GM23338 (cell line): Measurements from ENCODE around the gene H2AZ2. TPM values are rescaled to one million over a fixed set of nuclear protein-coding genes. Genes with fewer than 3 reads are reported as not detected.

Source experiments
- ATAC-seq: fragments of 200-7000 bp; cut with Tn5 transposase; 3 replicates; pipeline ENCODE4 v1.9.1; 2020
- DNase-seq: peaks from one replicate; pipeline ENCODE4 v3.0.0-alpha.2; 2015; ENCODE audit warnings: low spot score
- H2AFZ ChIP-seq: fragments of 200-600 bp; sonication (generic); 2 replicates; pipeline ENCODE4 v1.8.0; 2016; ENCODE audit warnings: antibody characterized with exemption, mild to moderate bottlenecking, moderate library complexity
- H3F3A ChIP-seq: fragments of 200-600 bp; sonication (generic); replicated peaks from 2 replicates; pipeline ENCODE4 v1.8.0; 2017; ENCODE audit warnings: antibody characterized with exemption, mixed run types, low read depth
- H3K27ac ChIP-seq: fragments of 200-600 bp; sonication (generic); 2 replicates; pipeline ENCODE4 v1.6.1; 2016; ENCODE audit warnings: low read depth
- H3K27me3 ChIP-seq: fragments of 200-600 bp; sonication (generic); 2 replicates; pipeline ENCODE4 v1.8.0; 2016; ENCODE audit warnings: mild to moderate bottlenecking, mixed run types, moderate library complexity; ENCODE audit not compliant: insufficient read depth
- H3K36me3 ChIP-seq: fragments of 200-600 bp; sonication (generic); 2 replicates; pipeline ENCODE4 v1.8.0; 2016; ENCODE audit warnings: mild to moderate bottlenecking; ENCODE audit not compliant: insufficient read depth
- H3K4me1 ChIP-seq: fragments of 200-600 bp; sonication (generic); 2 replicates; pipeline ENCODE4 v1.8.0; 2016; ENCODE audit warnings: mild to moderate bottlenecking, moderate library complexity; ENCODE audit not compliant: insufficient read depth
- H3K4me2 ChIP-seq: fragments of 200-600 bp; sonication (generic); 2 replicates; pipeline ENCODE4 v1.7.1; 2017; ENCODE audit warnings: mixed run types
- H3K4me3 ChIP-seq: fragments of 200-600 bp; sonication (generic); 2 replicates; pipeline ENCODE4 v1.6.1; 2016; ENCODE audit warnings: mixed run types
- H3K79me2 ChIP-seq: fragments of 200-600 bp; sonication (generic); replicated peaks from 2 replicates; pipeline ENCODE4 v1.8.0; 2017; ENCODE audit warnings: mild to moderate bottlenecking; ENCODE audit not compliant: insufficient read depth
- H3K9me2 ChIP-seq: fragments of 200-600 bp; sonication (generic); 2 replicates; pipeline ENCODE4 v1.8.0; 2017; ENCODE audit not compliant: insufficient read depth
- H4K20me1 ChIP-seq: fragments of 200-600 bp; sonication (generic); replicated peaks from 2 replicates; pipeline ENCODE4 v1.8.0; 2017; ENCODE audit warnings: mild to moderate bottlenecking; ENCODE audit not compliant: insufficient read depth
- H3K27ac Mint-ChIP-seq: 2 replicates; pipeline ENCODE4 v1.8.0; 2020; ENCODE audit warnings: inconsistent platforms, mild to moderate bottlenecking, moderate library complexity, mixed read lengths
- H3K27me3 Mint-ChIP-seq: 3 replicates; pipeline ENCODE4 v1.8.0; 2022; ENCODE audit warnings: low read depth, mild to moderate bottlenecking, moderate library complexity, mixed read lengths, inconsistent platforms; ENCODE audit not compliant: insufficient read depth, poor library complexity
- H3K36me3 Mint-ChIP-seq: 3 replicates; pipeline ENCODE4 v1.8.0; 2021; ENCODE audit warnings: low read depth, mild to moderate bottlenecking, inconsistent platforms, moderate library complexity, mixed read lengths
- H3K4me1 Mint-ChIP-seq: 3 replicates; pipeline ENCODE4 v1.8.0; 2020; ENCODE audit warnings: mild to moderate bottlenecking, inconsistent platforms, mixed read lengths
- H3K4me3 Mint-ChIP-seq: 3 replicates; pipeline ENCODE4 v1.8.0; 2021; ENCODE audit warnings: moderate library complexity, mild to moderate bottlenecking, inconsistent platforms, mixed read lengths
- H3K9me3 Mint-ChIP-seq: 3 replicates; pipeline ENCODE4 v1.8.0; 2020; ENCODE audit warnings: moderate library complexity, mild to moderate bottlenecking, inconsistent platforms, mixed read lengths
- CREB1 ChIP-seq: fragments of 250-450 bp; sonication (Bioruptor Pico); IDR thresholded peaks from 2 replicates; pipeline ENCODE4 v1.5.0; 2020; ENCODE audit warnings: low read depth, mild to moderate bottlenecking, moderate library complexity
- NANOG ChIP-seq: IDR thresholded peaks from 2 replicates; pipeline ENCODE4 v1.6.1; 2016; ENCODE audit warnings: antibody characterized with exemption, borderline replicate concordance
- ZNF114 ChIP-seq: fragments of 250-450 bp; sonication (Bioruptor Pico); IDR thresholded peaks from 2 replicates; pipeline ENCODE4 v1.5.0; 2020; ENCODE audit warnings: mild to moderate bottlenecking, moderate library complexity
- ZNF331 ChIP-seq: fragments of 250-450 bp; sonication (Bioruptor Pico); IDR thresholded peaks from 2 replicates; pipeline ENCODE4 v1.5.0; 2020; ENCODE audit warnings: low read depth, mild to moderate bottlenecking, moderate library complexity
- polyA plus RNA-seq: library from polyadenylated mRNA; unstranded; fragments of >200 nt; fragmentation: Nextera tagmentation; extraction: Ambion mirVana; gene quantifications from 2 replicates; pipeline ENCODE4 v1.2.1, GENCODE V29; 2016
- total RNA-seq: library from RNA; depleted of rRNA; stranded (reverse); fragments of >200 nt; shearing (Covaris generic); gene quantifications from 2 replicates; pipeline ENCODE4 v1.2.3, GENCODE V29; 2014
- TF ChIP-seq, protein P1 (sequence below): fragments of 250-450 bp; sonication (Bioruptor Pico); IDR thresholded peaks from 2 replicates; pipeline ENCODE4 v1.5.0; 2020; ENCODE audit warnings: mild to moderate bottlenecking, moderate library complexity
- TF ChIP-seq, protein P2 (sequence below), 2 experiments: fragments of 200-600 bp in 1 of 2; sonication (generic) in 1 of 2; conservative IDR thresholded peaks; 2 replicates each; pipeline versions ENCODE4 v1.5.1 to v1.6.1; 2016 to 2017; ENCODE audit warnings: antibody characterized with exemption in 2 of 2, low read depth in 2 of 2, mild to moderate bottlenecking in 2 of 2, moderate library complexity in 1 of 2

The H2AZ2 gene
- total and polyA plus RNA-seq, 2 experiments from 2014 or later, result 215 to 390 TPM

DNA sequence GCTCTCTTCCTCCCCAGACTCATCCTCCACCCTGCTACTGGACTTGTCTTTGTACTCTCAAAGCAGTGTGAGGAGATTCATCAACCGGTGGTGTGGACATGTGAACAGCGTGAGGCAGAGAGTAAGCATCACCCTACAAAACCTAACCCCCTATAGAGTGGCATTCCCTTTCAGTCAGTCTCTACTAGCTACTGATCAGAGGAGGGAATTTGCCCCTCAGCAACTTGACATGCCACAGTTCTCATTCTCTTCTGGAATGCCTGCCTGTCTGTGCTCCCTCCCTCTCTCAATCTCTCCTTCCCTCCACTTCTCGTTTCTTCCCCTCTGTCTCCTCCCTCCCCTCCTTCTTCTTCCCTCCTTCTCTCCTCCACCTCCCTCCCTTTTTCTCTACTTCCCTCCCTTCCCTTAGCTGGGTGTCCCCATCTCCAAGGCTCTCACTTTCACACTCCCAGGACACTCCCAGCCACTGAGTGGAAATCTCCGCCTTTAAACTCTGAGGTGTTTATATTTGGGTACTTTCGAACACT is 24.6 kb downstream of the H2AZ2 start (continued):
- TF ChIP-seq, protein P1, sequence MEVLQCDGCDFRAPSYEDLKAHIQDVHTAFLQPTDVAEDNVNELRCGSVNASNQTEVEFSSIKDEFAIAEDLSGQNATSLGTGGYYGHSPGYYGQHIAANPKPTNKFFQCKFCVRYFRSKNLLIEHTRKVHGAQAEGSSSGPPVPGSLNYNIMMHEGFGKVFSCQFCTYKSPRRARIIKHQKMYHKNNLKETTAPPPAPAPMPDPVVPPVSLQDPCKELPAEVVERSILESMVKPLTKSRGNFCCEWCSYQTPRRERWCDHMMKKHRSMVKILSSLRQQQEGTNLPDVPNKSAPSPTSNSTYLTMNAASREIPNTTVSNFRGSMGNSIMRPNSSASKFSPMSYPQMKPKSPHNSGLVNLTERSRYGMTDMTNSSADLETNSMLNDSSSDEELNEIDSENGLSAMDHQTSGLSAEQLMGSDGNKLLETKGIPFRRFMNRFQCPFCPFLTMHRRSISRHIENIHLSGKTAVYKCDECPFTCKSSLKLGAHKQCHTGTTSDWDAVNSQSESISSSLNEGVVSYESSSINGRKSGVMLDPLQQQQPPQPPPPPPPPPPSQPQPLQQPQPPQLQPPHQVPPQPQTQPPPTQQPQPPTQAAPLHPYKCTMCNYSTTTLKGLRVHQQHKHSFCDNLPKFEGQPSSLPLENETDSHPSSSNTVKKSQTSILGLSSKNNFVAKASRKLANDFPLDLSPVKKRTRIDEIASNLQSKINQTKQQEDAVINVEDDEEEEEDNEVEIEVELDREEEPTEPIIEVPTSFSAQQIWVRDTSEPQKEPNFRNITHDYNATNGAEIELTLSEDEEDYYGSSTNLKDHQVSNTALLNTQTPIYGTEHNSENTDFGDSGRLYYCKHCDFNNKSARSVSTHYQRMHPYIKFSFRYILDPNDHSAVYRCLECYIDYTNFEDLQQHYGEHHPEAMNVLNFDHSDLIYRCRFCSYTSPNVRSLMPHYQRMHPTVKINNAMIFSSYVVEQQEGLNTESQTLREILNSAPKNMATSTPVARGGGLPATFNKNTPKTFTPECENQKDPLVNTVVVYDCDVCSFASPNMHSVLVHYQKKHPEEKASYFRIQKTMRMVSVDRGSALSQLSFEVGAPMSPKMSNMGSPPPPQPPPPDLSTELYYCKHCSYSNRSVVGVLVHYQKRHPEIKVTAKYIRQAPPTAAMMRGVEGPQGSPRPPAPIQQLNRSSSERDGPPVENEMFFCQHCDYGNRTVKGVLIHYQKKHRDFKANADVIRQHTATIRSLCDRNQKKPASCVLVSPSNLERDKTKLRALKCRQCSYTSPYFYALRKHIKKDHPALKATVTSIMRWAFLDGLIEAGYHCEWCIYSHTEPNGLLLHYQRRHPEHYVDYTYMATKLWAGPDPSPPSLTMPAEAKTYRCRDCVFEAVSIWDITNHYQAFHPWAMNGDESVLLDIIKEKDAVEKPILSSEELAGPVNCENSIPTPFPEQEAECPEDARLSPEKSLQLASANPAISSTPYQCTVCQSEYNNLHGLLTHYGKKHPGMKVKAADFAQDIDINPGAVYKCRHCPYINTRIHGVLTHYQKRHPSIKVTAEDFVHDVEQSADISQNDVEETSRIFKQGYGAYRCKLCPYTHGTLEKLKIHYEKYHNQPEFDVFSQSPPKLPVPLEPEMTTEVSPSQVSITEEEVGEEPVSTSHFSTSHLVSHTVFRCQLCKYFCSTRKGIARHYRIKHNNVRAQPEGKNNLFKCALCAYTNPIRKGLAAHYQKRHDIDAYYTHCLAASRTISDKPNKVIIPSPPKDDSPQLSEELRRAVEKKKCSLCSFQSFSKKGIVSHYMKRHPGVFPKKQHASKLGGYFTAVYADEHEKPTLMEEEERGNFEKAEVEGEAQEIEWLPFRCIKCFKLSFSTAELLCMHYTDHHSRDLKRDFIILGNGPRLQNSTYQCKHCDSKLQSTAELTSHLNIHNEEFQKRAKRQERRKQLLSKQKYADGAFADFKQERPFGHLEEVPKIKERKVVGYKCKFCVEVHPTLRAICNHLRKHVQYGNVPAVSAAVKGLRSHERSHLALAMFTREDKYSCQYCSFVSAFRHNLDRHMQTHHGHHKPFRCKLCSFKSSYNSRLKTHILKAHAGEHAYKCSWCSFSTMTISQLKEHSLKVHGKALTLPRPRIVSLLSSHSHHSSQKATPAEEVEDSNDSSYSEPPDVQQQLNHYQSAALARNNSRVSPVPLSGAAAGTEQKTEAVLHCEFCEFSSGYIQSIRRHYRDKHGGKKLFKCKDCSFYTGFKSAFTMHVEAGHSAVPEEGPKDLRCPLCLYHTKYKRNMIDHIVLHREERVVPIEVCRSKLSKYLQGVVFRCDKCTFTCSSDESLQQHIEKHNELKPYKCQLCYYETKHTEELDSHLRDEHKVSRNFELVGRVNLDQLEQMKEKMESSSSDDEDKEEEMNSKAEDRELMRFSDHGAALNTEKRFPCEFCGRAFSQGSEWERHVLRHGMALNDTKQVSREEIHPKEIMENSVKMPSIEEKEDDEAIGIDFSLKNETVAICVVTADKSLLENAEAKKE (CRISPR knock-in tag), result no peak
- TF ChIP-seq ZNF114 (CRISPR knock-in tag) (no peak), CREB1 (no peak), ZNF331 (no peak), NANOG (no peak)
- TF ChIP-seq, protein P2, sequence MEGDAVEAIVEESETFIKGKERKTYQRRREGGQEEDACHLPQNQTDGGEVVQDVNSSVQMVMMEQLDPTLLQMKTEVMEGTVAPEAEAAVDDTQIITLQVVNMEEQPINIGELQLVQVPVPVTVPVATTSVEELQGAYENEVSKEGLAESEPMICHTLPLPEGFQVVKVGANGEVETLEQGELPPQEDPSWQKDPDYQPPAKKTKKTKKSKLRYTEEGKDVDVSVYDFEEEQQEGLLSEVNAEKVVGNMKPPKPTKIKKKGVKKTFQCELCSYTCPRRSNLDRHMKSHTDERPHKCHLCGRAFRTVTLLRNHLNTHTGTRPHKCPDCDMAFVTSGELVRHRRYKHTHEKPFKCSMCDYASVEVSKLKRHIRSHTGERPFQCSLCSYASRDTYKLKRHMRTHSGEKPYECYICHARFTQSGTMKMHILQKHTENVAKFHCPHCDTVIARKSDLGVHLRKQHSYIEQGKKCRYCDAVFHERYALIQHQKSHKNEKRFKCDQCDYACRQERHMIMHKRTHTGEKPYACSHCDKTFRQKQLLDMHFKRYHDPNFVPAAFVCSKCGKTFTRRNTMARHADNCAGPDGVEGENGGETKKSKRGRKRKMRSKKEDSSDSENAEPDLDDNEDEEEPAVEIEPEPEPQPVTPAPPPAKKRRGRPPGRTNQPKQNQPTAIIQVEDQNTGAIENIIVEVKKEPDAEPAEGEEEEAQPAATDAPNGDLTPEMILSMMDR (conservative IDR thresholded peaks at IDR 0.05; ENCODE audit: low read depth in 2 of 2), result no peak

DNA sequence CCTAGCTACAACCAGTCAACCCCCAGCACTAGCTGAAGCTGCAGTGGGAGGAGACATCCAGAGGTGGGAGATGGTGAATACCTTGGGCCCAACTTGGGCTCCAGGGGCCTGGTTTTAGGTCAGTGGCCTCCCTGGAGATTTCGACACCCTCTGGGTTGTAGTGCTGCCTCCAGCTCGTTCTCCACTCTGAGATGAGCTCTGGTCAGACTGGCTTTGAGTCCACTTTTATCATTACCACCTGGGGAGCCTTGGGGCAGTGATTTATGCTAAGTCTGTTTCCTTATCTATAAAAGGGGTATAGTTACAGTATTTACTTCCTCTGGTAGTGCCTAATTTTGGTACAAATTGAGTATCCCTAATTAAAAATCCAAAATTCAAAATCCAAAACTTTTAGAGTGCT is 28.6 kb downstream of the H2AZ2 start:
- Histone ChIP-seq H3K79me2 (no peaks in the 10 kb centered on the region), H2AFZ (no peak overlapping the region), H3K9me2 (no peaks in the 10 kb centered on the region), H3K4me2 (no peak overlapping the region), H4K20me1 (no peaks in the 10 kb centered on the region; the same call in 1 of the 2 replicates), H3F3A (no peaks in the 10 kb centered on the region), H3K27ac (no peak overlapping the region), H3K4me3 (no peak overlapping the region), H3K4me1 (no peaks in the 10 kb centered on the region), H3K36me3 (no peaks in the 10 kb centered on the region), H3K27me3 (no peaks in the 10 kb centered on the region)
- H3K36me3 Mint-ChIP-seq, result no peaks in the 10 kb centered on the region
- H3K27ac Mint-ChIP-seq, result no peak overlapping the region
- DNase-seq (no peak), ATAC-seq (peak; percentile 66)
- TF ChIP-seq CREB1 (no peak), ZNF331 (peak; percentile 60)
- H3K9me3 Mint-ChIP-seq, result no peaks in the 10 kb centered on the region; the same call in 2 of the 3 replicates
- H3K27me3 Mint-ChIP-seq, result peaks cover 9% of the 10 kb centered on the region
- no peaks in the 10 kb centered on the region for H3K4me1 Mint-ChIP-seq
- no peak overlapping the region for H3K4me3 Mint-ChIP-seq
